ENCODE results near the gene FLYWCH1. TPM values are rescaled to one million over a fixed set of nuclear protein-coding genes. Genes with fewer than 3 reads are reported as not detected.
A peak's percentile ranks its signal among the peaks of the same experiment; 100 is the strongest.

The FLYWCH1 gene
- total and polyA plus RNA-seq, 7 donors, result 6.9 to 51.5 (median 28.6) TPM

- no peak within 1 kb of the TSS for H3K27ac ChIP-seq
- WGBS, 2 donors, result 0 to 1% methylated on average over 60 of the region's 60 CpGs
- H3K36me3 ChIP-seq, result no peaks in the 10 kb centered on the region
- peaks cover 0 to 55% (median 45%) of the 10 kb centered on the region in 4 donors for H3K4me1 ChIP-seq
- H3K27me3 ChIP-seq, result peaks cover 63 to 92% (median 90%) of the 10 kb centered on the region in 3 donors
- DNase-seq, result no peak
- peak within 1 kb of the TSS in 2 of 4 donors; percentile 21 to 29 for H3K4me3 ChIP-seq
- no peaks in the 10 kb centered on the region for H3K9me3 ChIP-seq
- no peak for TF ChIP-seq EP300 (IDR thresholded peaks at IDR 0.05)
- no peak for TF ChIP-seq POLR2A (IDR thresholded peaks at IDR 0.05)
- no peak for TF ChIP-seq CTCF (IDR thresholded peaks at IDR 0.05)
- no peak for TF ChIP-seq POLR2AphosphoS5 (IDR thresholded peaks at IDR 0.05)
- intact Hi-C loops (cut with DNase I), result no loop called here
Observed at GRCh38 chr16:2963723-2964474, 52.2 kb downstream of the FLYWCH1 start, which contains the start of gene KREMEN2. TSS of gene KREMEN2 (plus strand) at chr16:2964275. CDS start at chr16:2964521, 246 bp downstream.

- intact Hi-C loops (cut with DNase I), result no loop called here
- Histone ChIP-seq H3K4me3 (peak overlapping the region in 2 of 4 donors; percentile 21 to 29), H3K27me3 (peaks cover 63 to 93% (median 92%) of the 10 kb centered on the region in 3 donors), H3K9me3 (no peaks in the 10 kb centered on the region), H3K4me1 (peaks cover 0 to 60% (median 51%) of the 10 kb centered on the region in 4 donors), H3K36me3 (no peaks in the 10 kb centered on the region), H3K27ac (no peak overlapping the region)
- 0 to 1% methylated on average over 68 of the region's 68 CpGs for WGBS, 2 donors
- no peak for TF ChIP-seq CTCF (IDR thresholded peaks at IDR 0.05)
- TF ChIP-seq EP300 (IDR thresholded peaks at IDR 0.05), result no peak
- DNase-seq, result no peak
Observed at GRCh38 chr16:2964475-2965336, 53.0 kb downstream of the FLYWCH1 start.

GRCh38 chr16:2966043-2966807 is 54.5 kb downstream of the FLYWCH1 start:
- Histone ChIP-seq H3K27ac (no peak overlapping the region), H3K4me3 (peak overlapping the region in 2 of 4 donors; percentile 11 to 21), H3K27me3 (peaks cover 63 to 95% (median 88%) of the 10 kb centered on the region in 3 donors), H3K36me3 (no peaks in the 10 kb centered on the region), H3K9me3 (no peaks in the 10 kb centered on the region), H3K4me1 (peaks cover 0 to 69% (median 60%) of the 10 kb centered on the region in 4 donors)
- TF ChIP-seq POLR2AphosphoS5 (IDR thresholded peaks at IDR 0.05) (no peak), CTCF (IDR thresholded peaks at IDR 0.05) (no peak), EP300 (IDR thresholded peaks at IDR 0.05) (no peak), POLR2A (IDR thresholded peaks at IDR 0.05) (no peak)
- intact Hi-C loops (cut with DNase I), result no loop called here
- DNase-seq, result no peak
- WGBS, 2 donors, result 39 to 53% methylated on average over 39 of the region's 39 CpGs

- TF ChIP-seq CTCF (IDR thresholded peaks at IDR 0.05) (no peak), EP300 (IDR thresholded peaks at IDR 0.05) (no peak), POLR2A (IDR thresholded peaks at IDR 0.05) (no peak), POLR2AphosphoS5 (IDR thresholded peaks at IDR 0.05) (no peak)
- peak overlapping the region in 2 of 4 donors; percentile 11 to 21 for H3K4me3 ChIP-seq
- no peaks in the 10 kb centered on the region for H3K9me3 ChIP-seq
- no peak overlapping the region for H3K27ac ChIP-seq
- no peak for DNase-seq
- 1 to 4% methylated on average over 46 of the region's 46 CpGs for WGBS, 2 donors
- intact Hi-C loops (cut with DNase I), result no loop called here
- H3K27me3 ChIP-seq, result peaks cover 63 to 90% (median 82%) of the 10 kb centered on the region in 3 donors
- no peaks in the 10 kb centered on the region for H3K36me3 ChIP-seq
- peaks cover 0 to 69% (median 60%) of the 10 kb centered on the region in 4 donors for H3K4me1 ChIP-seq
Observed at GRCh38 chr16:2966808-2967191, 55.1 kb downstream of the FLYWCH1 start.
